H9 (cell line): ENCODE data around the gene PHKG2. TPM values are rescaled to one million over a fixed set of nuclear protein-coding genes. Genes with fewer than 3 reads are reported as not detected.

Source experiments
- DNase-seq: peaks from one replicate; pipeline ENCODE4 v3.0.0-alpha.2; 2017
- H2AFZ ChIP-seq: one replicate; pipeline ENCODE4 v1.6.1; 2013; ENCODE audit warnings: mild to moderate bottlenecking, low read length, control low read depth, moderate library complexity
- H2AK5ac ChIP-seq: 2 replicates; pipeline ENCODE4 v1.6.1; 2013; ENCODE audit warnings: low read length, control low read depth, mixed read lengths; ENCODE audit not compliant: insufficient read length
- H2BK120ac ChIP-seq: one replicate; pipeline ENCODE4 v1.6.1; 2013; ENCODE audit warnings: low read depth, mild to moderate bottlenecking, low read length, control low read depth, inconsistent platforms; ENCODE audit not compliant: poor library complexity, severe bottlenecking
- H2BK12ac ChIP-seq: 2 replicates; pipeline ENCODE4 v1.6.1; 2013; ENCODE audit warnings: low read length, control low read depth, mixed read lengths, low read depth; ENCODE audit not compliant: insufficient read length
- H2BK15ac ChIP-seq: 2 replicates; pipeline ENCODE4 v1.6.1; 2013; ENCODE audit warnings: low read depth, low read length, control low read depth
- H2BK20ac ChIP-seq: one replicate; pipeline ENCODE4 v1.6.1; 2013; ENCODE audit warnings: low read depth, mild to moderate bottlenecking, low read length, control low read depth, inconsistent platforms; ENCODE audit not compliant: poor library complexity, severe bottlenecking
- H2BK5ac ChIP-seq: 2 replicates; pipeline ENCODE4 v1.6.1; 2013; ENCODE audit warnings: low read length, control low read depth, mixed read lengths; ENCODE audit not compliant: insufficient read length
- H3K14ac ChIP-seq: 2 replicates; pipeline ENCODE4 v1.6.1; 2013; ENCODE audit warnings: low read length, control low read depth; ENCODE audit not compliant: insufficient read depth
- H3K18ac ChIP-seq: 2 replicates; pipeline ENCODE4 v1.6.1; 2013; ENCODE audit warnings: low read depth, mild to moderate bottlenecking, mixed read lengths, low read length, control low read depth; ENCODE audit not compliant: insufficient read length
- H3K23ac ChIP-seq: 2 replicates; pipeline ENCODE4 v1.6.1; 2013; ENCODE audit warnings: low read length, control low read depth, mixed read lengths, low read depth; ENCODE audit not compliant: insufficient read length
- H3K23me2 ChIP-seq: 2 replicates; pipeline ENCODE4 v1.6.1; 2013; ENCODE audit warnings: low read depth, mild to moderate bottlenecking, mixed read lengths, low read length, control low read depth; ENCODE audit not compliant: insufficient read length, poor library complexity, severe bottlenecking
- H3K27ac ChIP-seq: 2 replicates; pipeline ENCODE4 v1.5.1; 2013; ENCODE audit warnings: low read length, control low read depth, mixed read lengths, low read depth; ENCODE audit not compliant: insufficient read length
- H3K27me3 ChIP-seq: 2 replicates; pipeline ENCODE4 v1.6.1; 2013; ENCODE audit warnings: low read length, control low read depth, inconsistent platforms; ENCODE audit not compliant: insufficient read depth
- H3K4ac ChIP-seq: 2 replicates; pipeline ENCODE4 v1.6.1; 2013; ENCODE audit warnings: low read depth, mild to moderate bottlenecking, control low read depth, inconsistent platforms, low read length, moderate library complexity
- H3K4me1 ChIP-seq: 2 replicates; pipeline ENCODE4 v1.6.1; 2013; ENCODE audit warnings: low read length, control low read depth, inconsistent platforms; ENCODE audit not compliant: insufficient read depth
- H3K4me2 ChIP-seq: 2 replicates; pipeline ENCODE4 v1.6.1; 2013; ENCODE audit warnings: low read length, control low read depth, mixed read lengths; ENCODE audit not compliant: insufficient read length, insufficient read depth
- H3K56ac ChIP-seq: 2 replicates; pipeline ENCODE4 v1.6.1; 2013; ENCODE audit warnings: low read depth, mild to moderate bottlenecking, mixed read lengths, low read length, control low read depth; ENCODE audit not compliant: insufficient read length
- H3K79me1 ChIP-seq: 2 replicates; pipeline ENCODE4 v1.6.1; 2013; ENCODE audit warnings: low read depth, mild to moderate bottlenecking, moderate library complexity, low read length, control low read depth, inconsistent platforms; ENCODE audit not compliant: insufficient read depth, poor library complexity, severe bottlenecking
- H3K79me2 ChIP-seq: 2 replicates; pipeline ENCODE4 v1.6.1; 2013; ENCODE audit warnings: low read length, control low read depth, inconsistent platforms; ENCODE audit not compliant: insufficient read depth
- H3K9ac ChIP-seq: 2 replicates; pipeline ENCODE4 v1.6.1; 2013; ENCODE audit warnings: low read length, control low read depth, mixed read lengths; ENCODE audit not compliant: insufficient read length; ENCODE audit errors: extremely low read depth
- H3K9me3 ChIP-seq: one replicate; pipeline ENCODE4 v1.6.1; 2013; ENCODE audit warnings: low read depth, low read length, inconsistent platforms; ENCODE audit not compliant: control insufficient read depth
- H3T11ph ChIP-seq: one replicate; pipeline ENCODE4 v1.6.1; 2013; ENCODE audit warnings: mild to moderate bottlenecking, low read length, control low read depth, inconsistent platforms
- H4K20me1 ChIP-seq: one replicate; pipeline ENCODE4 v1.6.1; 2013; ENCODE audit not compliant: control insufficient read depth, insufficient read length, insufficient read depth
- H4K5ac ChIP-seq: 2 replicates; pipeline ENCODE4 v1.6.1; 2013; ENCODE audit warnings: low read depth, mild to moderate bottlenecking, mixed read lengths, low read length, control low read depth; ENCODE audit not compliant: insufficient read length
- H4K8ac ChIP-seq: replicated peaks from 2 replicates; pipeline ENCODE4 v1.6.1; 2013; ENCODE audit warnings: low read length, control low read depth, mixed read lengths, low read depth; ENCODE audit not compliant: insufficient read length
- H4K91ac ChIP-seq: 2 replicates; pipeline ENCODE4 v1.6.1; 2013; ENCODE audit warnings: low read depth, mild to moderate bottlenecking, moderate library complexity, mixed read lengths, low read length, control low read depth; ENCODE audit not compliant: insufficient read length
- H3K27ac Mint-ChIP-seq, 3 experiments: 2 replicates in 2 of 3; 3 replicates in 1 of 3; pipeline ENCODE4 v1.8.0; 2020 to 2021; ENCODE audit warnings: mixed read lengths in 3 of 3, mild to moderate bottlenecking in 1 of 3, moderate library complexity in 1 of 3
- H3K27me3 Mint-ChIP-seq: 2 replicates; pipeline ENCODE4 v1.8.0; 2021; ENCODE audit warnings: low read depth, mild to moderate bottlenecking, moderate library complexity, mixed read lengths
- H3K36me3 Mint-ChIP-seq, 3 experiments: 2 replicates in 2 of 3; 3 replicates in 1 of 3; pipeline ENCODE4 v1.8.0; 2020 to 2021; ENCODE audit warnings: low read depth in 3 of 3, mixed read lengths in 3 of 3; ENCODE audit not compliant: insufficient read depth in 1 of 3
- H3K4me1 Mint-ChIP-seq, 2 experiments: 2 replicates each; pipeline ENCODE4 v1.8.0; 2020; ENCODE audit warnings: mixed read lengths in 2 of 2
- H3K4me3 Mint-ChIP-seq, 2 experiments: 2 replicates in 1 of 2; 3 replicates in 1 of 2; pipeline ENCODE4 v1.8.0; 2020 to 2021; ENCODE audit warnings: mild to moderate bottlenecking in 2 of 2, mixed read lengths in 2 of 2, moderate library complexity in 1 of 2
- H3K9me3 Mint-ChIP-seq, 2 experiments: 2 replicates in 1 of 2; 3 replicates in 1 of 2; pipeline ENCODE4 v1.8.0; 2020; ENCODE audit warnings: mild to moderate bottlenecking in 2 of 2, mixed read lengths in 2 of 2, moderate library complexity in 1 of 2
- CTCF ChIP-seq: fragments of 200-600 bp; sonication (generic); conservative IDR thresholded peaks from 3 replicates; pipeline ENCODE4 v1.8.0; 2021; ENCODE audit warnings: antibody characterized with exemption, mild to moderate bottlenecking
- WGBS: extraction: QIAGEN DNeasy Blood & Tissue Kit; methylation state at CpG from one replicate; pipeline ENCODE4 v1.1.7; 2013; ENCODE audit warnings: missing lambda C conversion rate, low lambda C conversion rate, mixed read lengths; ENCODE audit not compliant: insufficient read length; ENCODE audit errors: extremely low coverage; 5-methylcytosine and 5-hydroxymethylcytosine counted together
- total RNA-seq: library from RNA; stranded (reverse); gene quantifications from 2 replicates; pipeline ENCODE4 v1.2.1, GENCODE V29; 2021

The PHKG2 gene
- total RNA-seq, 1 experiment from 2014 or later = 46.6 TPM

GRCh38 chr16:30771726-30772125 is 23.5 kb downstream of the PHKG2 start:
- no peak overlapping the region for H3K4me3 Mint-ChIP-seq
- no peak overlapping the region for H3T11ph ChIP-seq
- H3K14ac ChIP-seq = no peak overlapping the region
- no CpG with 5 or more reads among the region's 14 CpGs for WGBS
- H3K56ac ChIP-seq = no peak overlapping the region
- no peak overlapping the region for H2AFZ ChIP-seq
- no peaks in the 10 kb centered on the region for H3K4me1 ChIP-seq
- DNase-seq = no peak
- no peak overlapping the region for H3K4me2 ChIP-seq
- no peak for TF ChIP-seq CTCF
- H3K27me3 ChIP-seq = no peaks in the 10 kb centered on the region
- H2BK120ac ChIP-seq = no peak overlapping the region
- no peak overlapping the region for H2BK20ac ChIP-seq
- no peak overlapping the region for H2BK5ac ChIP-seq
- H3K4ac ChIP-seq = no peak overlapping the region
- no peak overlapping the region for H4K8ac ChIP-seq
- H4K5ac ChIP-seq = no peak overlapping the region
- H2AK5ac ChIP-seq = no peak overlapping the region
- no peak overlapping the region for H3K9ac ChIP-seq
- no peak overlapping the region for H3K18ac ChIP-seq
- no peak overlapping the region for H3K27ac ChIP-seq
- H3K9me3 ChIP-seq = no peaks in the 10 kb centered on the region
- no peaks in the 10 kb centered on the region for H3K79me2 ChIP-seq
- H2BK12ac ChIP-seq = no peak overlapping the region
- H3K23ac ChIP-seq = no peak overlapping the region
- H3K9me3 Mint-ChIP-seq = no peaks in the 10 kb centered on the region
- no peak overlapping the region for H3K27ac Mint-ChIP-seq
- H4K20me1 ChIP-seq = no peaks in the 10 kb centered on the region
- H3K36me3 Mint-ChIP-seq = peaks cover 39 to 80% (median 65%) of the 10 kb centered on the region in 3 experiments
- H2BK15ac ChIP-seq = no peak overlapping the region
- H3K4me1 Mint-ChIP-seq = peaks cover 2% of the 10 kb centered on the region in 2 experiments; a peak in 3 of 4 replicates
- no peaks in the 10 kb centered on the region; the same call in 1 of the 2 replicates for H3K27me3 Mint-ChIP-seq
- no peak overlapping the region for H4K91ac ChIP-seq
- peaks cover 4% of the 10 kb centered on the region for H3K23me2 ChIP-seq
- H3K79me1 ChIP-seq = no peaks in the 10 kb centered on the region
